HEK293T (cell line): ENCODE data around the gene RRP8.

ENCODE experiments used
- BHLHE40 ChIP-seq: fragments of 450-650 bp; IDR thresholded peaks from 2 replicates; pipeline ENCODE4 v1.6.1; 2016; ENCODE audit warnings: mild to moderate bottlenecking, moderate library complexity, borderline replicate concordance
- FOXK2 ChIP-seq: fragments of 450-650 bp; IDR thresholded peaks from 2 replicates; pipeline ENCODE4 v1.6.1; 2016; ENCODE audit warnings: mild to moderate bottlenecking
- LEF1 ChIP-seq: fragments of 450-650 bp; IDR thresholded peaks from 2 replicates; pipeline ENCODE4 v1.6.1; 2017; ENCODE audit warnings: mild to moderate bottlenecking, borderline replicate concordance
- NFRKB ChIP-seq: fragments of 450-650 bp; IDR thresholded peaks from 2 replicates; pipeline ENCODE4 v1.6.1; 2016; ENCODE audit warnings: mild to moderate bottlenecking, moderate library complexity
- SP1 ChIP-seq: fragments of 450-650 bp; IDR thresholded peaks from 2 replicates; pipeline ENCODE4 v1.6.1; 2017
- TARDBP ChIP-seq: fragments of 450-650 bp; IDR thresholded peaks from 2 replicates; pipeline ENCODE4 v1.6.1; 2016

GRCh38 chr11:6637871-6638270 is 34.5 kb upstream of the RRP8 start:
- TF ChIP-seq SP1 (no peak), FOXK2 (no peak), NFRKB (no peak), BHLHE40 (no peak), TARDBP (no peak), LEF1 (no peak)
